Measurements from ENCODE around the gene DNAH10.
"Not testable (repeated sequence)": the region's sequence is repeated elsewhere in the genome, so short reads cannot be mapped to it uniquely, and the experiment has no call there.

DNAH10 gene

GRCh38 chr12:123906711-123907420, 144.8 kb downstream of the DNAH10 start:
- TF ChIP-seq, protein P1, sequence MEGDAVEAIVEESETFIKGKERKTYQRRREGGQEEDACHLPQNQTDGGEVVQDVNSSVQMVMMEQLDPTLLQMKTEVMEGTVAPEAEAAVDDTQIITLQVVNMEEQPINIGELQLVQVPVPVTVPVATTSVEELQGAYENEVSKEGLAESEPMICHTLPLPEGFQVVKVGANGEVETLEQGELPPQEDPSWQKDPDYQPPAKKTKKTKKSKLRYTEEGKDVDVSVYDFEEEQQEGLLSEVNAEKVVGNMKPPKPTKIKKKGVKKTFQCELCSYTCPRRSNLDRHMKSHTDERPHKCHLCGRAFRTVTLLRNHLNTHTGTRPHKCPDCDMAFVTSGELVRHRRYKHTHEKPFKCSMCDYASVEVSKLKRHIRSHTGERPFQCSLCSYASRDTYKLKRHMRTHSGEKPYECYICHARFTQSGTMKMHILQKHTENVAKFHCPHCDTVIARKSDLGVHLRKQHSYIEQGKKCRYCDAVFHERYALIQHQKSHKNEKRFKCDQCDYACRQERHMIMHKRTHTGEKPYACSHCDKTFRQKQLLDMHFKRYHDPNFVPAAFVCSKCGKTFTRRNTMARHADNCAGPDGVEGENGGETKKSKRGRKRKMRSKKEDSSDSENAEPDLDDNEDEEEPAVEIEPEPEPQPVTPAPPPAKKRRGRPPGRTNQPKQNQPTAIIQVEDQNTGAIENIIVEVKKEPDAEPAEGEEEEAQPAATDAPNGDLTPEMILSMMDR (IDR thresholded peaks at IDR 0.05; ENCODE audit: unreplicated experiment in 3 of 3) = no peak
- no peak overlapping the region for H3K4me3 Mint-ChIP-seq
- H3K27me3 Mint-ChIP-seq (ENCODE audit: low read depth) = peaks cover 17% of the 10 kb centered on the region
- H3K27ac Mint-ChIP-seq = peak overlapping the region; percentile 81 to 89 (median 85)
- peaks cover 57% of the 10 kb centered on the region for H3K4me1 Mint-ChIP-seq
- H3K9me3 Mint-ChIP-seq = no peaks in the 10 kb centered on the region
- H3K36me3 Mint-ChIP-seq (ENCODE audit: low read depth) = no peaks in the 10 kb centered on the region

DNA sequence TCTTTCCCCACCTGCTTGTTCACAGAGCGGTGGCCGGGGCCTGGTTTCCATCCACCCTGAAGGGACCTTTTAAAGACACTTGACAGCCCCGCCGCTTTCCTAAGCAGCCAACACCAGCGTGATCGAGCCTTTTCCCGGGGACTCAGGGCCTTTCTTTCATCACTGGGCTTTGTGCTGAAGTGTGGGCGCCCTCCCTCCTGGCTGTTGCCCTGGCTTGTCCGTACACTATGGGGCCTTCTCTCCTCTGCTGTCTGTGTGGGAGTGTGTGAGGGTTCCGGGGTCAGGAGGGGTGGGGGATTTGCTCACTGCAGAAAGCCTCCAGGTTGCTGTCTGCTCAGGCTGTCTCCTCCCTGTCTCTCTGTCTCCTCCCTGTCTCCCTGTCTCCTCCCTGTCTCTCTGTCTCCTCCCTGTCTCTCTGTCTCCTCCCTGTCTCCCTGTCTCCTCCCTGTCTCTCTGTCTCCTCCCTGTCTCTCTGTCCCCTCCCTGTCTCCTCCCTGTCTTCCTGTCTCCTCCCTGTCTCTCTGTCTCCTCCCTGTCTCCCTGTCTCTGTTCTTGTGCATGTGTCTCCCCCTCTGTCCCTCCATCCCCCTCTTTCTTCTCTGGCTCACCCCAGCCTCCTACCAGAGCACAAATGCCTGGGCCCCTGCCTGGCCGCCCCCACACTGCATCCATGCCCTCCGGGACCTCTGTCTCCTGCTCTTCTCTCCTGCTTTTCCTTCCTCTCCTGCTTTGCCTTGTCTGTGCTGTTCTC, 145.8 kb downstream of the DNAH10 start:
- peaks cover 57% of the 10 kb centered on the region for H3K4me1 Mint-ChIP-seq
- peak overlapping the region; percentile 81 to 89 (median 85) for H3K27ac Mint-ChIP-seq
- H3K27me3 Mint-ChIP-seq (ENCODE audit: low read depth) = peaks cover 23% of the 10 kb centered on the region
- H3K4me3 Mint-ChIP-seq = peak overlapping the region; percentile 22 to 47 (median 29)
- no peaks in the 10 kb centered on the region for H3K36me3 Mint-ChIP-seq (ENCODE audit: low read depth)
- H3K9me3 Mint-ChIP-seq = no peaks in the 10 kb centered on the region
- TF ChIP-seq, protein P1 (IDR thresholded peaks at IDR 0.05; ENCODE audit: unreplicated experiment in 3 of 3) = no peak

- H3K36me3 Mint-ChIP-seq (ENCODE audit: low read depth) = no peaks in the 10 kb centered on the region
- no peaks in the 10 kb centered on the region for H3K9me3 Mint-ChIP-seq
- peaks cover 24% of the 10 kb centered on the region for H3K27me3 Mint-ChIP-seq (ENCODE audit: low read depth)
- no peak overlapping the region for H3K4me3 Mint-ChIP-seq
- TF ChIP-seq, protein P1 (IDR thresholded peaks at IDR 0.05; ENCODE audit: unreplicated experiment in 3 of 3) = no peak
- H3K27ac Mint-ChIP-seq = peak overlapping the region in 2 of 3 experiments; percentile 81 to 89
- peaks cover 54% of the 10 kb centered on the region for H3K4me1 Mint-ChIP-seq
Measured at GRCh38 chr12:123908884-123909725, 147.0 kb downstream of the DNAH10 start.

DNA sequence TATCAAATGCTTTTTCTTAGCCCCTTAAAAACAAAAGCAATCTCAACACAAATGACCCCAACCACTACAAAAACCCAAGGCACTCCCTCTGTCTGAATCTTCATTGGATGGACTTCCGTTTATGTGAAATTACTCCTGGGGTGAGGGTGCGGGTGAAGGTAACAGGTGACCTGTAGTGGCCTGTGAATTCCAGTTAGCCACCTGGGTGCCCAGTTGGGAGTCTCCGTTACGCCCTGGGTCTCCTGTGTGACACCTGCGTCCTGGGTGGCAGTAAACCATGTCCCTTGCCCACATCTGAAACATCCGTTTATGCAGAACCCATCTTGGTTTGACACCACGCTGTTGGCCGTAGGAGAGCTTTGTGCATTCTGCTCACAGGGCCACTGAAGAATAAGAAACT, 148.0 kb downstream of the DNAH10 start:
- Mint-ChIP-seq H3K36me3 (ENCODE audit: low read depth) (no peaks in the 10 kb centered on the region), H3K27ac (peak overlapping the region; percentile 53 to 68 (median 54)), H3K4me3 (no peak overlapping the region), H3K4me1 (peaks cover 51% of the 10 kb centered on the region), H3K9me3 (no peaks in the 10 kb centered on the region), H3K27me3 (ENCODE audit: low read depth) (peaks cover 23% of the 10 kb centered on the region)
- TF ChIP-seq, protein P1 (IDR thresholded peaks at IDR 0.05; ENCODE audit: unreplicated experiment in 3 of 3) = no peak

DNA sequence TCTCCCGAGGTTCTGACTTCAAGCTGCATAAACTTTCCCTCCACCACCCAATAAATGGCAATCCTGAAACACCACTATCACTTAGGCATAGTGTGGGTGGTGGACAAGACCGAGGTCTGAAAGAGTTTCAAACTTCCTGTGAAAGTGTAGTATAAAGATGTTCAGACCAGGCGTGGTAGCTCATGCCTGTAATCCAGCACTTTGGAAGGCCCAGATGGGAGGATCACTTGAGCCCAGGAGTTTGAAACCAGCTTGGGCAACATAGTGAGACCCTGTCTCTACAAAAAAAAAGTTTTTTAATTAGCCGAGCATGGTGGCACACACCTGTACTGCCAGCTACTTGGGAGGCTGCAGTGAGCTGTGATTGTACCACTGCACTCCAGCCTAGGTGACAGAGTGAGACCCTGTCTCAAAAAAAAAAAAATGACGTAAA, 148.7 kb downstream of the DNAH10 start:
- H3K4me1 Mint-ChIP-seq = peaks cover 43% of the 10 kb centered on the region
- no peak overlapping the region for H3K4me3 Mint-ChIP-seq
- peak overlapping the region; percentile 53 to 68 (median 54) for H3K27ac Mint-ChIP-seq
- H3K9me3 Mint-ChIP-seq = no peaks in the 10 kb centered on the region
- H3K27me3 Mint-ChIP-seq (ENCODE audit: low read depth) = peaks cover 18% of the 10 kb centered on the region
- TF ChIP-seq, protein P1 (IDR thresholded peaks at IDR 0.05; ENCODE audit: unreplicated experiment in 3 of 3) = no peak
- no peaks in the 10 kb centered on the region for H3K36me3 Mint-ChIP-seq (ENCODE audit: low read depth)

GRCh38 chr12:123911672-123912409, 149.7 kb downstream of the DNAH10 start:
- not testable (repeated sequence) for H3K9me3 Mint-ChIP-seq; H3K27ac Mint-ChIP-seq; H3K4me3 Mint-ChIP-seq; H3K36me3 Mint-ChIP-seq (ENCODE audit: low read depth)
- Mint-ChIP-seq H3K4me1 (peaks cover 39% of the 10 kb centered on the region), H3K27me3 (ENCODE audit: low read depth) (peaks cover 27% of the 10 kb centered on the region)

Measured in nephron (organoid).